NCI-H446 (cell line): ENCODE measurements around the gene POU2F1.

Experiments used
- DNase-seq, 2 experiments: peaks; one replicate each; lab custom pipeline; 2025; lab: John Stamatoyannopoulos, UW

Gene POU2F1

DNA sequence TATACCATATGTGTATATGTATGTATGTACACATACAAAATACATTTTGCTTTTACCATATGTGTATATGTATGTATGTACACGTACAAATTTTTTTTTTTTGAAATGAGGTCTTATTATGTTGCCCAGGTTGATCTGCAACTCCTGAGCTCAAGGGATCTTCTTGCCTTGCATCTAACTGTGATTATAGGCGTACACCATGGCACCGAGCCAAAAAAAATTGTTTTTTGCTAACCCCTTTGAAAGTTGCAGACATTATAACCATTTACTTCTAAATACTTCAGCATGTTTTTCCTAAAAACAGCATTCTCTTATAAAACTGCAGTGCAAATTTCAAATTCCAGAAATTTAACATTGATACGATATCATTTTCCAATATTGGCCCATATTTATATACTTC lies 147.0 kb downstream of the POU2F1 start:
- no peak for DNase-seq

DNA sequence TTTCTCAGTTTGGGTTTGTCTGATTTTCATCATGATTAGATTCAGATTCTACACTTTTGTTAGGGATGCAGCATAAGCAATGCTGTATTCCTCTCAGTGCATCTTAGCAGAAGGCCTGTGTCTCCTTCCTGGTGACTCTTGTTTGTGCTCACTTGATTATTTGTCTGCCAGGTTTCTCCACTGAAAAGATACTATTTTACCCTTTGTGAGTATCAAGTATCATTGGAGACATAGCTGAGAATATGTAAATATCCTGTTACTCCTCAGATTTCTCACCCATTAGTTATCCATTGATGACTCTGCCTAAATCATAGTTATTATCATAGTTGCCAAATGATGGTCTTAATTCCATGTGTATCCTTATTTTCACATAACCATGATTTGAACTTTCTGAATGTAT lies 148.5 kb downstream of the POU2F1 start:
- DNase-seq, result no peak

DNA sequence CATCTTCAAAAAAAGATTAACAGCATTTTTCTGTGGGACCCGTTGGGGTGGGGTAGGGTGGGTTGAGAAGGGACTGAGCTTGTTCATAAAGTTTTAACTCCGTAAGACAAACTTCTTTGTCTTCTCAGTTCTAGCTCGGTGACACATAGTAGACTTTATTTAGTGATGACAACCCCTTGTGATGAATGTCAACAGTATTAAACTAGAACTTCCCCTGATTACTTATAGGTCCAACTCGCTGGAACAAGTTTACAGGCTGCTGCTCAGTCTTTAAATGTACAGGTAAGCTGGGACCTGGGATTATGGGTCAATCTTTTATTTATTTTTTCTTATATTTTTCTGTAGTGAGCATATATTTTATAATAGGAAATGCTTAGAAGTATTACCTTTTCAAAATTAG lies 149.2 kb downstream of the POU2F1 start:
- DNase-seq, result no peak

DNA sequence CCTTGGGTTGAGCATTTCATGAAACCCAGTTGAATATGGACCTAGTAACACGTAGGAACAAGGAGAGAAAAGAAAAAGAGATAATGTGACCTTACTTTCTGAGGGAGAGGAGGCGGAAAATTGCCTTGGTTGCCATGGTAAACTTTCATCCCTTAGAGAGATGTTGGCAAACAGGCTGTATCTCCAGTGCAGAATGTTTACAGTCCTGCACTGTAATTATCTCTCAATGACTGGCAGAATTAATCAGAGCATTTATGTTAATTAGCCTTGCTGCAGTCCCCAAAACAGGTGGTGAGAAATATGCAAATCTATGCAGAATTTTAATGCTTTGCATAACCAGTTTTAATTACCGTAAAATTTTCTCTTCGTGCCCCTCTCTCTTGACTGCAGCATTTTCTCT lies 150.3 kb downstream of the POU2F1 start:
- no peak for DNase-seq

DNA sequence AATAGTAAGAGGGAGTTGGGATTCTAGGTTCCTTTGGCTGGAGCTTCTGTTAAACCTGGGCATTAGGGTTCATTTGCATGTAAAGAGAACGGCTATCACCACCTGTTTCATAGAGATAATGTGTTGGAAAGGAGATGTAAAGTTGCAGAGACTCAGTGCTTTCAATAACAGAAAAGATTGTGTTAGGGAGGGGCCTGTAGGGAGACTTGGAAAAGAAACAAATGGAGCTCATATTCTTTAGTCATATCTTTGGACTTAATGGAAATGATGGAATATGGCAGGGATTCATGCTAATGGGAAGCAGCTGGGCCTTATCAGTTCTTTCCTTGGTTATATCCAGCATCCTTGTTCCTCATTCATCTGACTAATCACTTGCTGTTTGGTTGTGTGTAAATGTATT lies 152.7 kb downstream of the POU2F1 start:
- no peak for DNase-seq

DNA sequence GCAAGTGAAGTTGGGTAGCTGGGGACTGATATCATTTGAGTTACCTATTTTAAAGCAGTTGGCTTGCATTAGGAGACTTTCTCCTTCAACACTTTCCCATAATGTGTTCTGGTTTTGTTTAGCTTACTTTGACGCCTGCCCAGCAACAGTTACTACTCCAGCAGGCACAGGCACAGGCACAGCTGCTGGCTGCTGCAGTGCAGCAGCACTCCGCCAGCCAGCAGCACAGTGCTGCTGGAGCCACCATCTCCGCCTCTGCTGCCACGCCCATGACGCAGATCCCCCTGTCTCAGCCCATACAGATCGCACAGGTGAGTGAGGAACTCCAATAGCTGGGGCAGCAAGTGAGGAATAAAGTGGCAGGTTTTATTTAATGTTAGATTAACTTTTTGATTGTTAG lies 153.3 kb downstream of the POU2F1 start:
- DNase-seq, result no peak

DNA sequence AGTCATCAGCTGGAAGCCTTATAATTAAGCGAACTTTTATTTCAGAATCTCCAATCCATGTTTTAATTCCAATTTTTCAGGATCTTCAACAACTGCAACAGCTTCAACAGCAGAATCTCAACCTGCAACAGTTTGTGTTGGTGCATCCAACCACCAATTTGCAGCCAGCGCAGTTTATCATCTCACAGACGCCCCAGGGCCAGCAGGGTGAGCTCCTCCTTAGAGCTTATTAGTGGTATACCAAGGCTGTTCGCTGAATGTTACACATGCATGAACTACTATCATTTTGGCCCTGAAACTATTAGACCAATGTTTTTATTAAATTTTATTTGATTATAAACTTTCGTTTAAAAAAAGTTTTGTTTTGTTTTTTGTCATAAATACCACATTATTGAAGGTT lies 155.3 kb downstream of the POU2F1 start:
- no peak for DNase-seq

DNA sequence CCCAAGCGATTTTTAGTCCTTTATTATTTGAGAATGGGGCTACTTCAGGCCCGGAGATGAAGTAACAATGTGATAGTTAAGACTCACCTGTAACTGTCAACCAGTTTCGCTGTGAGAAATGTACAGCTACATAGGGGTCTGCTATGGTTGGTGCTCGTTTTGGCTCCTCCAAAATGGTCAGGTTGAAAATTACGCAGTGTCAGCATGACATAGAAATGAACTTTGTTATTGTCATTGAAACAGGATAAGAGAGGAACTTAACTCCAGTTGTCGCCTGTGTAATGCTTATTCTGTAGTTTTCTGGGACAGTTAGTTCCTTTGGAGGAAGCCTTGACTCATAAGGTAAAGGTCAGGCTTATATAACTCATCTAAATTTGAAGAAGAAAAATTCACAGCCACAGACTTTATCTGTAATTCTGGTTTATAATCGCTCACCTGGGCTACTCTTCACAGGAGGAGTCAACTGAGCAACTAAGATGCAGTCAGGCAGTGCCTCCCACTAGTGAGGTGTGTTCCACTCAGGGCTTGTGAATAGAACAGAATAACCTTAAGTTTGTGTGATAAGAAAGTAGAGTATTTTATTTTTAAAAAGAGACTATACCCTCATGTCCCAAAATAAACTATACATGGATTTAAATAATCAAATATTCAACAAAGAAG lies 166.7 kb downstream of the POU2F1 start:
- DNase-seq, result no peak

DNA sequence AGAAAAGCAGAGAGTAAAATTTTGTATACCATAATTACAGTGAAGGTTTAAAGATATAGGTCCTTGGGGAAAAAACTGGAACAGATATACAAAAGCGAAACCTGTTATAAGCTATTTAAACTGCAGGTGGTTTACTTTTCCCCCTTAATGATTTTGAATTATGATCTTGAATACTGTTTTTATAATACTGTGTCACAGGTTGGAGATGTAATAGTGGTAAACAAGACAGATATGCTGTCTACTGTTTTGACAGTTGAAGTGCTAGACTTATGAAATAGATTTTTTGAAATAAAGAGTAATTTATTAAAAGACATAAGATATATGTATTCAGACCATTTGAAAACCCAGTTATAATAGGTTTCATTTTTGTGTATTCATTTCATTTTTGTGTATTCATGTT lies 168.3 kb downstream of the POU2F1 start:
- DNase-seq, result no peak

DNA sequence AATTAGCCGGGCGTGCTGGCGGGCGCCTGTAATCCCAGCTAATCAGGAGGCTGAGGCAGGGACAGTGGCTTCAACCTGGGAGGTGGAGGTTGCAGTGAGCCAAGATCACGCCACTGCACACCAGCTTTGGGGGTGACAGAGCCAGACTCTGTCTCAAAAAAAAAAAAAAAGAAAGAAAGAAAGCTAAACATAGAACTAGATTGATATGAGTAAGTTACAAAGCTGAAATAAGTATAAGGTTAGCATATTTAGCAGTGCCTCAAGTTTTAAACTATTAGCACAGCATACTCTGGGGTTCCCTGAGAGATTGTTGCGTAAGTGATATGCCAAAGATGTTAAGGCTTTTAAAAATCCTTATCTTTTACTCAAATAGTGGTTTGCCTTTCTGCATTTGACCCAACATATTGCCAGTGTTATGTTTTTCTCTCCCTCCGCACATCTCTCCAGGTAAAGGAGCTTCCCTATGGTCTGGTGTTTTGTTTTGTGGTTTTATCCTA lies 171.6 kb downstream of the POU2F1 start:
- no peak for DNase-seq

DNA sequence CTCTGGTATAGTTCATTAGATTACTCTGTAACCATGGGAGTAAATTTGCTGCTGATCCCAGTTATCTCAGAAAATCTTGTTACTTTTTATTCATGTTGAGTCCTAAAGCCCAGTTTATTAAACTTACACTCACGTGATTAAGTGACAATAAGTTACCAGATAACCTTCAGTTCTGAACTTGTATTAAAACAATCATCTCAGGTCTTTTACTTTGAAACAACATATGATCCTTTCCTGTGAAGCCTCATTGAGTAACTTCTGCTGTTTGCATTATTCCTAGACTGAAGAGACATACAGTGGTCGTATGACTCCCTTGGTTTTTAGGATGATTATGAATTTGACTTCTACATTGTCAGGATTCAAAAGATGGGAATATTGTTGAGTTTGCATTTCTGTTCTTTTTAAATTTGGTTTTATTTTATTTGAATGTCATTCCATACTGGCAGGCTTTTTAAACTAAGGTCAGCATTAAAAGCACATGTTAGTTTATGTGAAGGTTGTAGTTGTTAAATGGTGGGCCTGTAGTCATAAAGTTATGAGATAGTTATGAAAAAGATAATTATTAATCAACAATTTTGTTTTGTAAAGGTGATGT lies 179.8 kb downstream of the POU2F1 start:
- DNase-seq, result no peak

DNA sequence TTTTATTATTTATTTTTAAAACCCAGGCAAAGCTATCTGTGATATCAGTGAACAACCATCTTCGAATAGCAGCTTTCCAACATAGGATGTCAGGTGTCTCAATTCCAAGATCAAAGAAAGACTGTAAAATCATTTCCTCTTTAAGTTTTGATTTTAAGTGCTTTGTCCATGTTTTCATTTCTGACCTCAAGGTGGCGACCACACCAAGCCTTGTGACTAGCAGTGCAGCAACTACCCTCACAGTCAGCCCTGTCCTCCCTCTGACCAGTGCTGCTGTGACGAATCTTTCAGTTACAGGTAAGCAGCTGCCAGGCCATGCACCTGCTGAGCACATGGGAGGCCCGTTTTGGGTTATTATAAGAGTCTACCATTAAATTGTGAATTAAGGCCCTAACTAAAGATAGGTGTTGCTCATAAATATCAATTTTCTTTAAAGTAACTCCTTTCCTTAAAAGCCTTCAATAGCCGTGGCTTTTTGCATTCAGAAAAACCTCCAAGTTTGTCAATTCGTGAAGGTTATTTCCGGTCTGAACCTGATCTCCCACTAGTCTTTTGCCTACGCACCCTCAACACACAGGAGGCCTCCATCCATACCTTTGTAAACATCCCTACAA lies 180.7 kb downstream of the POU2F1 start:
- DNase-seq, result peak; percentile 11 to 33

DNA sequence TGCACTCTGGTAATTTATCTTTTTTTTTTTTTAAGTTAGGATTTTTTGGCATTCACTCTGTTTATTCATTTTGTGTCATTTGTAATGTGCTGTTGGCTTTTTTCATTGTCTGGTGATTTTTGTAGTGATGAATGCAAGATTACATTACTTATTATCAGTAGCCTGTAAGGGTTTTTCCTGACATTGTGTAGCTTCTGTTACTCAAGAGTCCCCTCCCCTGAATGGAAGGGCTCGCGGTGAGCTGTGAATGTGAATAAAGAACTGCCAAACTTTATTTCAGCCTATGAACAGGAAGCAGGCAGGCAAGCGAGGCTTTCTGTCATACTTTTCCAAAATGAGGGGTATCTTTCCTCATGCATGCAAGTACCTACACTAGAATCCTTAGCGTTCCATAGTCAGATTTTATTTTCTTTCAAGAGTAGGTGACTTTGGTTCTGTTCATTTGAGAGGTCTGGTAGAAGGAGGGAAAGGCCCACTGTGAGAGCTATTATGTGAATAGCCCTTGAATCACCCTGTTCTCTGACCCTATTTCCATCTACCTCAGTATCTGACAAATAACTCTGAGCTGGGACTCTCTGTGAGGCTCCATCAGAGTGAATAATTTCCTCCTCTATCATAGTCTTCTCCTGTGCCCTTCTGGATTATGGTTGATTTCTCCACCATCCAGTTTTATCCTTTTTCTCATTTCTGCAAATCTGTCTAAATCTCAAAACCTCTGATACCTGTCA lies 183.6 kb downstream of the POU2F1 start:
- no peak for DNase-seq

DNA sequence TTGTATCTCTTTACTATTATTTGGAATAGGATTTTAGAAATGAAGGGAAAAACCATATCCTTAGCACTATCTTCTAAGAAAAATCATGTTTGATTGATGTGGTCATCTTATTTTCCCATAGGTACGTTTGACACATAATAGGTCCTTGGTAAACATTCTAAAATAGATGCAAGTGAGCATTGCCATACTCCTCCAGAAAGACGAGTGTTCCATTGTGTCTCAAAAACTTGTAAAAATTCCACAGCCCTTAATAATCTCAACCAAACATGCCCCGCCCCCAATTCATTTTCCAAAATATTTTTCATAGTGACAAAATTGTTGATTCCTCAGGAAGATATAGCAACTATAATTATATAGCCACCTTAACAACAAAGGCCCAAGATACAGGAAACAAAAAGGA lies 184.2 kb downstream of the POU2F1 start:
- DNase-seq, result no peak

DNA sequence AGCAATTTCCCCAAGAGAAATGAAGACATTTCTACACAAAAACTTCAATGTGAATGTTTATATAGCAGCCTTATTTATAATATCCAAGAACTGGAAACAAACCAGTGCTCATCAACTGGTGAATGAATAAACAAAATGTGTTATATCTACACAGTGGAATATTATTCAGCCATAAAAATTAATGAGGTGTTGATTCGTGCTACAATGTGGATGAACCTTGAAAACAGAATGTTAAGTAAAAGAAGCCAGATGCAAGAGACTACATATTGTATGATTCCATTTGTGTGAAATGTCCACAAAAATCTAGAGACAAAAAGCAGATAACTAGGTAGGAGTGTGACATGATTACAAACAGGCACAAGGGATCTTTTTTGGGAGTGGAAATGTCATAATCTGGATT lies 187.7 kb downstream of the POU2F1 start:
- no peak for DNase-seq

DNA sequence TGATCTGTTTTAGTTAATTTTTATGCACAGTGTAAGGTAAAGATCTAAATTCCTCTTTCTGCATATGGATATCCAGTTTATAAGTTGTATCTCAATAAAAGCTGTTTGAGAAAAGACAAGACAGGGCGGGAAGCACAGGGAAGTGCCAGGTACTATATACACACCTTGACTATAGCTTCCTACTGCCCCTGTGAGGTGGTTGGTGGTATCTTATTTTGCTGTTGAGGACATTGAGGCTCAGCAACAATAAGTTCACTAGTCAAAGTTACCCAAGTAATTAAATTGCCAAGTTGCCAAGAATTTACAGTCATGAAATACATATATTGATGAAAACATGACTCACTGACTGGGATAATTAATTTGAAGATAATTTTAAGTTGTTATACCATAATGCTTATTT lies 188.5 kb downstream of the POU2F1 start:
- DNase-seq, result no peak

DNA sequence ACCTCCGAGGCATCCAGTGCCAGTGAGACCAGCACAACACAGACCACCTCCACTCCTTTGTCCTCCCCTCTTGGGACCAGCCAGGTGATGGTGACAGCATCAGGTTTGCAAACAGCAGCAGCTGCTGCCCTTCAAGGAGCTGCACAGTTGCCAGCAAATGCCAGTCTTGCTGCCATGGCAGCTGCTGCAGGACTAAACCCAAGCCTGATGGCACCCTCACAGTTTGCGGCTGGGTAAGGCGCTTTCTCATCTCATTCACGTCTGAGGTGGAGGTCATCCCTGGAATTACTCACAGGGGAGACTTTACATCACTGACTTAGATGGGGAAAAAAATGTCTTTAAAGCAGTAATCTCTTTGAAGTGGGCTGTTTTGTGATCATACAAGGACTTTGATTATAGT lies 191.4 kb downstream of the POU2F1 start:
- DNase-seq, result no peak

DNA sequence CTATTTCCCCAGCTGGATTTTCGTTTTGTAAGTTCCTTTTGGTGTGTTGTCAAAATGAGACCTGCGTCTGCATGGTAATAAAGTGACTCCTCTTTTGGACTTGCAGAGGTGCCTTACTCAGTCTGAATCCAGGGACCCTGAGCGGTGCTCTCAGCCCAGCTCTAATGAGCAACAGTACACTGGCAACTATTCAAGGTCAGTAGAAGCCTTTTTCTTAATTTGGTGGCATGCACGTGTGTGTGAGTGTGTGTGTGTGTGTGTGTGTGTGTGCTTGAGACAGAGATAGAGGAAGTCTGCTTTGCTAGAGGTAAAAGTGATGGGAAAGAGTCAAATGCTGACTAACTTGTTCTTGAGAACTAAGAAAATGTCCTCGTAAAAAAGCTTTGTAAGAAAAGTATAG lies 192.2 kb downstream of the POU2F1 start:
- no peak for DNase-seq

DNA sequence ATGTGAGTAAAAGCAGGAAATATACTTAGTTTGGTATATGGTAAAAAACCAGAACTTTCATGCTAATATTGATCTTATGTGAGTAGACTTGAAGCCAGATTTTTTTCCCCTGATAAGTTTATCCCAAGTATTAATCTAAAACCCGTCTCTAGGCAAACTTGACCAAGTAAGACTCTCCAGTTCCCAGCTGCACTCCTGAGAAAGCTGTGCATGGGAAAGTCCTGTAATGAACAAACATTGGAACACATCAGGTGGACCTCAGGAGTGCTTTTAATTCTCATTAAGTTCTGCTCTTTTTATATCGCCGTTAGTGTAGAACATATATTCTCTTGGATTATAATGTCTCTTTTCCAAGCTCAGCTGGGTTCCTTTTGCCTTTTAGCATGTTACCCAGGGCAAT lies 192.6 kb downstream of the POU2F1 start:
- no peak for DNase-seq

DNA sequence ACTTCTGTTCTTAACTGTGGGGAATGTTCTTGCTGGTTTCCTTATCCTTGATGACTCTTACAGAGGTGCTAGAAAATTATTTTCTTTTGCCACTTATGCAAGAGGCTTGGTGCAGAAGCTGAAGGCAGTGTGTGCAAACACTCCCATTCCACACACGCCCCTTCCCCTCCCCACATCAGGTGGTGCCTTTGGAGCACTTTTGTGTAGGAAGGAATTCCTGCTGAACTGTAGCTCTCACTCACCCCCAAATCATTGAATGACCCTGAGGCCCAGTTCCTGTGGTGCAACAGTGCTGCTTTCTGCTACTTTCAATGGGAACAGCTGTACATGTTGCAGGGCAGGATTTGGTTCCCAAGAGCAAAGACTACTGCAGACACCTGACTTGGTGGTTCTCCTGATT lies 195.8 kb downstream of the POU2F1 start:
- DNase-seq, result no peak

DNA sequence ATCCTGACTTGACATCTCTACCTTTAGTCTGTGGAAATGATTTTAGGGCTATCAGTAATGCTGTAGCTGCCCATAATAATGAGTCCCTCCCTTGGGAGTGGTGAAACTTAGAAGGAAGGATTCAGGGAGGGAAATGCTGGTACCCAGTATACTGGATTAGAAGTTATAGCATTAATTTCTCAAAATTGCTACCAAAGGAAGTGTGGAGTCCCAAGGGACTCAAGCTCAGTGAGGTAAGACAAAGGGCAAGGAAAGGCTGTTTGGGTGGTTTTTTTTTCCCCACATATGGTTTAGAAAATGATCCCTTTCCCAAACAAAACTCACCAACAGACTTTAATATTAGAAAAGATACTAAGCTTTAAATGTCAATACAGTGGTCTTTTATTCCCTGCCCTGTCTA lies 197.7 kb downstream of the POU2F1 start:
- DNase-seq, result no peak

DNA sequence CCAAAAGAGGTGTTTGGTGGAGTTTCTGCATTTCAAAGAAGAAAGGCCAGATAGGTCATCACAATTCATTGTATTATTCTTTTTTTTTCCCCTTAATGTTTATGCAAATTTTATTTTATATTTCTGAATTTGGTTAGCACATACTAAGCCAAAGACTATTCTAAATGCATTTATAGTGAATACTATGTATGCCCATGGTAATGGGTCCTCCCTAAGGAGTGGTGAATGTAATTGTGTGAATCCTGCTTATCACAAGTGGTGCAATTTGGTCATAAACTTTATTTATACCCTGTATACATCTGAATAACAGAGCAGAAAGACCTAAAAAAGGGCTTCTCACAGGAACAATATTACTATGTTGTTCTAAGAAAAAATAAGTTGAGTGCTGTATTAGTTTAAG lies 198.6 kb downstream of the POU2F1 start:
- no peak for DNase-seq

DNA sequence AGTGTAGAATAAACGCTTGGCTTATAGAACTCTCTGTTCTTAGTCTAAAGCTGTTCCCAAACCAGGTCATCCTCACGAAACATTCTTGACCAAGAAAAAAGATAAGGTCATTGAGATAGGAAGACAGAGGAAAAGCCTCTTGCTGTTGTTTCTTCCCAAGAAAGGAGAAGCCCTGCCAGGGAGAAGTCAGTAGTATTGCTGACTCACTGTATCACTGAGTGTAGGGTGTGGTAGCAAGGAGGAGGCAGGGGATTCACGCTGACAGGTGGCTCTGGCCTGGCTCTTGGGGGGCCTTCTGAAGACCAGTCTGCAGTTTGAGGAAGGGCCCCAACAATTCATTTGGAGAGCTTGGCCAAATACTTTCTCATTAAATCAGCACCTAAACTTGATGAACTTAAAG lies 199.8 kb downstream of the POU2F1 start:
- DNase-seq, result no peak
